GM18505 (cell line): Measurements from ENCODE around the gene SRXN1.
"Not testable (repeated sequence)": the region's sequence is repeated elsewhere in the genome, so short reads cannot be mapped to it uniquely, and the experiment has no call there.

ENCODE experiments used
- ATAC-seq: cut with Tn5 transposase; IDR thresholded peaks from one replicate; pipeline ENCODE4 v1.9.1; 2021; ENCODE audit not compliant: unreplicated experiment
- POLR2A ChIP-seq: IDR thresholded peaks from 4 replicates; pipeline ENCODE4 v1.6.1; 2011; ENCODE audit warnings: borderline replicate concordance; ENCODE audit not compliant: insufficient read depth, insufficient read length; ENCODE audit errors: extremely low read depth

The SRXN1 gene

GRCh38 chr20:653110-653589 is at the start of gene SRXN1:
Gene SRXN1, minus strand, starts transcription at chr20:653200. Its CDS starts 15 bp downstream, at chr20:653185.
- peak; percentile 74 for TF ChIP-seq POLR2A
- peak; percentile 87 for ATAC-seq

- TF ChIP-seq POLR2A = no peak
- ATAC-seq = no peak
Observed at GRCh38 chr20:701401-702129, 48.6 kb upstream of the SRXN1 start.

- no peak for ATAC-seq
Observed at GRCh38 chr20:699811-700338, 46.9 kb upstream of the SRXN1 start.

GRCh38 chr20:699342-699741 is 46.3 kb upstream of the SRXN1 start:
- TF ChIP-seq POLR2A = no peak
- ATAC-seq = no peak

More at GRCh38 chr20:699811-700338, 46.9 kb upstream of the SRXN1 start:
- TF ChIP-seq POLR2A = no peak

GRCh38 chr20:698276-698675 is 45.3 kb upstream of the SRXN1 start:
- TF ChIP-seq POLR2A = no peak
- ATAC-seq = no peak

- ATAC-seq = no peak
Observed at GRCh38 chr20:697826-698225, 44.8 kb upstream of the SRXN1 start.

GRCh38 chr20:695165-695866 is 42.3 kb upstream of the SRXN1 start:
- ATAC-seq = no peak
- no peak for TF ChIP-seq POLR2A

More at GRCh38 chr20:697826-698225, 44.8 kb upstream of the SRXN1 start:
- no peak for TF ChIP-seq POLR2A

- no peak for ATAC-seq
- TF ChIP-seq POLR2A = no peak
Observed at GRCh38 chr20:694496-694895, 41.5 kb upstream of the SRXN1 start.

GRCh38 chr20:693786-694185 is 40.8 kb upstream of the SRXN1 start:
- not testable (repeated sequence) for ATAC-seq

GRCh38 chr20:692044-692443 is 39.0 kb upstream of the SRXN1 start:
- no peak for TF ChIP-seq POLR2A
- no peak for ATAC-seq

GRCh38 chr20:689947-690346 is 36.9 kb upstream of the SRXN1 start:
- no peak for ATAC-seq
- TF ChIP-seq POLR2A = no peak

- ATAC-seq = no peak
- TF ChIP-seq POLR2A = no peak
Observed at GRCh38 chr20:689348-689747, 36.3 kb upstream of the SRXN1 start.

GRCh38 chr20:688809-689212 is 35.8 kb upstream of the SRXN1 start:
- ATAC-seq = no peak
- TF ChIP-seq POLR2A = no peak
